ENCODE measurements around the gene ELMOD3. TPM values are rescaled to one million over a fixed set of nuclear protein-coding genes. Genes with fewer than 3 reads are reported as not detected.
A peak's percentile ranks its signal among the peaks of the same experiment; 100 is the strongest.

Gene ELMOD3
- total RNA-seq: 10 to 100 TPM; 20.8 to 21.7 TPM
- polyA plus RNA-seq (ENCODE audit: insufficient read length in 6 of 6): 10 to 100 TPM; 29.6 to 40.5 (median 32.7) TPM
- long read RNA-seq, donor 1, partial matches to known transcripts: 0 of 2 reads
- long read RNA-seq, donor 1, other reads (novel, unspliced or antisense): 0 of 2 reads
- long read RNA-seq, donor 2, partial matches to known transcripts: 12 of 12 reads
- long read RNA-seq, donor 2, other reads (novel, unspliced or antisense): 0 of 12 reads
- long read RNA-seq, donor 3, partial matches to known transcripts: 5 of 5 reads
- long read RNA-seq, donor 3, other reads (novel, unspliced or antisense): 0 of 5 reads
- long read RNA-seq, donor 4, partial matches to known transcripts: 1 of 14 reads
- long read RNA-seq, donor 4, other reads (novel, unspliced or antisense): 10 of 14 reads
- long read RNA-seq, donor 5, partial matches to known transcripts: 5 of 5 reads
- long read RNA-seq, donor 5, other reads (novel, unspliced or antisense): 0 of 5 reads
- long read RNA-seq, donor 6: 0 reads
- long read RNA-seq, donor 7, partial matches to known transcripts: 0 of 1 reads
- long read RNA-seq, donor 7, other reads (novel, unspliced or antisense): 0 of 1 reads
- long read RNA-seq, donor 8, partial matches to known transcripts: 28 of 60 reads
- long read RNA-seq, donor 8, other reads (novel, unspliced or antisense): 31 of 60 reads
- long read RNA-seq, donor 9: 0 reads
- long read RNA-seq, donor 10, partial matches to known transcripts: 1 of 9 reads
- long read RNA-seq, donor 10, other reads (novel, unspliced or antisense): 5 of 9 reads
- long read RNA-seq, donor 11, partial matches to known transcripts: 12 of 27 reads
- long read RNA-seq, donor 11, other reads (novel, unspliced or antisense): 14 of 27 reads
- long read RNA-seq, donor 12, partial matches to known transcripts: 0 of 1 reads
- long read RNA-seq, donor 12, other reads (novel, unspliced or antisense): 0 of 1 reads

DNA sequence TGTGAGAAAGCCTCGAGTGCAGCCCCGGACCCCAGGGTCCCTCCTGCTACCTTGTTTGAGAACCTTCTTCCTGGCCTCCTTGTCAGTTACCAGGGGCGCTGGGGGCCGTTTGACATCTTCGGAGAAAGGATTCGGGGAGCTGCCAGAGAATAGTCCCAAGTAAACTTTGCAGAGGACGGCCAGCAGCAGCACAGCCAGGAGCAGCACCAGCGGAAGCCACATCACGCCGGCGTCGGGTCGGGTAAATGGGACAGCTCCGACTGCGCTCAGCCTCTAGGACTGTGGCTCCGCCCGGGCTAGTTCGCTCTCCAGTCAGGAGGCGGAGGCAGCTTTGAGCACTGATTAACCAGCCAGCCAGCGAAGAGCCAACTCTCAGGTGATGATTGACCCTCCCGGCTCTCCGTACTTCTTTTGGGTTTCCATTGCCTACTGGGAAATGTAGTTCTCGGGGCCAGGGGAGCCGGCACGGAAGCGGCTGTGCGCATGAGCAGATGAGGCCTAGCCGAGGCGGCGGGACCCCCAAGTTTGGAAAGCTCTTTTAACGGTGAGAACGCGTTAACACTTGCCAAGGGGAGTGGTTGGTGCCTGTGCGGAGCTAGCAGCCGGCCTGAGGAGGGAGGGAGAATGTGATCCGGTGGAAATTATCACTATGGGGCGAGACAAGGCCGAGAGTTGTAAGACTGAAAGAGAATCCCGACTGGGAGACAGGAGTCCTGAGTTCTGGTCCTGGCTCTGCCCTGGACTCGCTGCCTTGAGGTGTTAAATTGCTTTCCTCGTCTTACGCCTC is at the start of gene ELMOD3, which contains the start of gene RETSAT:
Gene ELMOD3 (plus strand): TSS at position 484 of the 787 bp plus-strand sequence. CDS start 2,430 bp downstream, outside the sequence.
Gene RETSAT (minus strand): TSS at position 243 of the 787 bp plus-strand sequence. CDS start 21 bp downstream, at position 222.
- Histone ChIP-seq H3K4me1 (peaks cover 9 to 61% of the 10 kb centered on the region in 2 donors), H3K9me3 (no peaks in the 10 kb centered on the region), H3K4me3 (peak within 1 kb of the TSS; percentile 86 to 91), H3K27me3 (no peaks in the 10 kb centered on the region), H3K36me3 (peaks cover 0 to 54% of the 10 kb centered on the region in 2 donors), H3K27ac (peak within 1 kb of the TSS; percentile 86 to 90)
- ATAC-seq (peak; percentile 97), DNase-seq (peak; percentile 96 to 98 (median 98))
- TF ChIP-seq, protein P1, sequence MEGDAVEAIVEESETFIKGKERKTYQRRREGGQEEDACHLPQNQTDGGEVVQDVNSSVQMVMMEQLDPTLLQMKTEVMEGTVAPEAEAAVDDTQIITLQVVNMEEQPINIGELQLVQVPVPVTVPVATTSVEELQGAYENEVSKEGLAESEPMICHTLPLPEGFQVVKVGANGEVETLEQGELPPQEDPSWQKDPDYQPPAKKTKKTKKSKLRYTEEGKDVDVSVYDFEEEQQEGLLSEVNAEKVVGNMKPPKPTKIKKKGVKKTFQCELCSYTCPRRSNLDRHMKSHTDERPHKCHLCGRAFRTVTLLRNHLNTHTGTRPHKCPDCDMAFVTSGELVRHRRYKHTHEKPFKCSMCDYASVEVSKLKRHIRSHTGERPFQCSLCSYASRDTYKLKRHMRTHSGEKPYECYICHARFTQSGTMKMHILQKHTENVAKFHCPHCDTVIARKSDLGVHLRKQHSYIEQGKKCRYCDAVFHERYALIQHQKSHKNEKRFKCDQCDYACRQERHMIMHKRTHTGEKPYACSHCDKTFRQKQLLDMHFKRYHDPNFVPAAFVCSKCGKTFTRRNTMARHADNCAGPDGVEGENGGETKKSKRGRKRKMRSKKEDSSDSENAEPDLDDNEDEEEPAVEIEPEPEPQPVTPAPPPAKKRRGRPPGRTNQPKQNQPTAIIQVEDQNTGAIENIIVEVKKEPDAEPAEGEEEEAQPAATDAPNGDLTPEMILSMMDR (IDR thresholded peaks at IDR 0.05): no peak
- intact Hi-C loops (cut with DNase I): no loop called here

DNA sequence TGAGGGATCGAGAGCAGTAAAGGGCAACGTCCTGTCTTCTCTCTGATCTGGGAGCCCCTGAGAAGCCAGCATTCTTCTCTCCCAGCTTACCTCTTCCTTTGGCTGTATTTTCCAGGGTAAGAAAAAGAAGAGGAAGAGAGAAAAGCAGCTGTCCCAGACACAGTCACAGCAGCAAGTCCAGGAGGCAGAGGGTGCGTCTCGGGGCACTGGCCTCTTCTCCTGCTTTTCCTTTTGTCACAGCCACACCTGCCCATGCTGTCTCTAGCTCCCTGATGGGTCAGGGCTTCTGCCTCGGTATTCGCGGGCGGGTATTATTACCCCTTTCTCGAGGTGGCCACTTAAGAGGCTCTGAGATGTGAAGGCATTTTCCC is 47.1 kb upstream of the ELMOD3 start:
- Histone ChIP-seq H3K9me3 (no peaks in the 10 kb centered on the region), H3K4me3 (no peak overlapping the region), H3K27ac (peak overlapping the region in 1 of 2 donors; percentile 35), H3K4me1 (peaks cover 8 to 39% of the 10 kb centered on the region in 2 donors), H3K36me3 (peaks cover 0 to 31% of the 10 kb centered on the region in 2 donors), H3K27me3 (no peaks in the 10 kb centered on the region)
- intact Hi-C loops (cut with DNase I): no loop called here
- DNase-seq (no peak), ATAC-seq (no peak)
- TF ChIP-seq, protein P1 (IDR thresholded peaks at IDR 0.05): no peak

DNA sequence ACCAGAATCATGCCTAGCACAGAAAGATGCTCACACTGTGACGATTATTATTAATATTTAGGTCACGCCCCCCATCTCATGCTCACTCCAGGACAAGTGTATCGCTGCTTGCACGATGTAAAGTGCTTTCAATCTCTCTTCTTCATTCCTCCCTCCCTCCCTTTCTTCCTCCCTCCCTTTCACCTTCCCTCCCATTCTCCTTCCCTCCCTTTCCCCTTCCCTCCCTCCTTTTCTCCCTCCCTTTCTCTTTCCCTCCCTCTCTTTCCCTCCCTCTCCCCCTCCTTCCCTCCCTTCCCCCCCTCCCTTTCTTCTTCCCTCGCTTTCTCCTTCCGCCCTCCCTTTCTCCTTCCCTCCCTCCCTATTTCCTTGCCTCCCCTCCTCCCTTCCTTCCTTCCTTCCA is 46.4 kb upstream of the ELMOD3 start:
- no peak overlapping the region for H3K27ac ChIP-seq
- TF ChIP-seq, protein P1 (IDR thresholded peaks at IDR 0.05): no peak

DNA sequence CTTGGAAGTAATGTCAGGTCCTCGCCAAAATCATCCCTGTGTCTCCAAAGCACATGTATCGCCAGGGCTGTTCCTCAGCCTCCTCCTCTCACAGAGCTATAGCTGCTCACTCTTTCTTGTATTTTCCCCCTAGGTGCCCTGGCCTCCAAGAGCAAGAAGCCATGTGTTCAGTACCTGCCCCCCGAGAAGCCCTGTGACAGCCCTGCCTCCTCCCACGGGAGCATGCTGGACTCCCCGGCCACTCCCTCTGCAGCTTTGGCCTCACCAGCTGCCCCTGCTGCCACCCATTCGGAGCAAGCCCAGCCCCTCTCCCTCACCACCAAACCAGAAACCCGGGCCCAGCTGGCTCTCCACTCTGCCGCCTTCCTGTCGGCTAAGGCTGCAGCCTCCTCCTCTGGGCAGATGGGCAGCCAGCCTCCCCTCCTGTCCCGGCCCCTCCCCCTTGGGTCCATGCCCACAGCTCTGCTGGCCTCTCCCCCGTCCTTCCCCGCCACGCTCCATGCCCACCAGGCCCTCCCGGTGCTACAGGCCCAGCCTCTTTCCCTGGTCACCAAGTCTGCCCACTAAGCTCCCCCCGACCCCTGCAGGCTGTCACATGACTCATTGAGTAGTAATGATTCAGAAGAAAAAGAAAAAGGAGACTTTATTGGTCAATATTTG is 45.5 kb upstream of the ELMOD3 start:
- peak; percentile 46 for ATAC-seq
- intact Hi-C loops (cut with DNase I): no loop called here
- DNase-seq: peak in 1 of 4 donors; percentile 83
- H3K36me3 ChIP-seq: peaks cover 0 to 38% of the 10 kb centered on the region in 2 donors
- peak overlapping the region; percentile 35 to 64 for H3K27ac ChIP-seq
- H3K4me1 ChIP-seq: peaks cover 8 to 39% of the 10 kb centered on the region in 2 donors
- no peaks in the 10 kb centered on the region for H3K9me3 ChIP-seq
- H3K27me3 ChIP-seq: no peaks in the 10 kb centered on the region
- TF ChIP-seq, protein P1 (IDR thresholded peaks at IDR 0.05): no peak
- no peak overlapping the region for H3K4me3 ChIP-seq

More for the DNA sequence above, 46.4 kb upstream of the ELMOD3 start:
- Histone ChIP-seq H3K9me3 (no peaks in the 10 kb centered on the region), H3K27me3 (no peaks in the 10 kb centered on the region), H3K36me3 (peaks cover 0 to 31% of the 10 kb centered on the region in 2 donors), H3K4me3 (no peak overlapping the region), H3K4me1 (peaks cover 8 to 39% of the 10 kb centered on the region in 2 donors)
- no peak for ATAC-seq
- intact Hi-C loops (cut with DNase I): no loop called here
- DNase-seq: no peak
